Measurements from ENCODE around the gene OSBPL10.

The OSBPL10 gene

DNA sequence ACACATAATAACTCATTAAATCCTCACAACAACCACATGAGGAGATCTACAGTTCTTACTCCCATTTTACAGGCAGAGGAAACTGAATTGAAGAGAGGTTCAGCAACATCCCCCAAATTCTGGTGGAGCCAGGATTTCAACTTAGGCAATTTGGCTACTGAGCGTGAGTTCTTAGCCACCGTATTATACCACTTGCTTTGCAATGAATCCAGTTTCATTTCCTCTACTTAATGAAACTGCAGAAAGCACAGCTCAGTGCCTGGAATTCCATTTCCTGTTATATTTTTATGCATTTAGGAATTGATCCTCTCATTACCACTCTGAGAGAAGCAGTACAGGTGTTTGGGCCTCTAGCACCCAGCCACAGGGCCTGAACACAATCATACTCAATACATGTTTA lies 4.8 kb upstream of the OSBPL10 start:
- no peak for DNase-seq

DNA sequence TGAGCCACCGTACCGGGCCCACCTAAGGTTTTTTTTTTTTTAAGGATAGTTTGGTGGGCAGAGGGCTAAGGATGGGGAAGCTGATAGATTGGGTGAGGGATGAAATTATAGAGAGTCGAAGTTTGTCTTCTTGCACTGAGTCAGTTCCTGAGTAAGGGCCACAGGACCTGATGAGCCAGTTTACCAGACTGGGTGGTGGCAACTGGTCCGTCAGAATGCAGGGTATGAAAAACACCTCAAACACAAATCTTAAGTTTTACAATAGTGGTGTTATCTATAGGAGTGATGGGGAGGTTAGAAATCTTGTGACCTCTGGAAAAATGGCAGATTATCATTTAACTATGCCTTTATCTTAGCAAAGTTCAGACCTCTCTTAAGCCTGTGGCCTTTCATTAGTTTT lies 3.3 kb upstream of the OSBPL10 start:
- DNase-seq = no peak

DNA sequence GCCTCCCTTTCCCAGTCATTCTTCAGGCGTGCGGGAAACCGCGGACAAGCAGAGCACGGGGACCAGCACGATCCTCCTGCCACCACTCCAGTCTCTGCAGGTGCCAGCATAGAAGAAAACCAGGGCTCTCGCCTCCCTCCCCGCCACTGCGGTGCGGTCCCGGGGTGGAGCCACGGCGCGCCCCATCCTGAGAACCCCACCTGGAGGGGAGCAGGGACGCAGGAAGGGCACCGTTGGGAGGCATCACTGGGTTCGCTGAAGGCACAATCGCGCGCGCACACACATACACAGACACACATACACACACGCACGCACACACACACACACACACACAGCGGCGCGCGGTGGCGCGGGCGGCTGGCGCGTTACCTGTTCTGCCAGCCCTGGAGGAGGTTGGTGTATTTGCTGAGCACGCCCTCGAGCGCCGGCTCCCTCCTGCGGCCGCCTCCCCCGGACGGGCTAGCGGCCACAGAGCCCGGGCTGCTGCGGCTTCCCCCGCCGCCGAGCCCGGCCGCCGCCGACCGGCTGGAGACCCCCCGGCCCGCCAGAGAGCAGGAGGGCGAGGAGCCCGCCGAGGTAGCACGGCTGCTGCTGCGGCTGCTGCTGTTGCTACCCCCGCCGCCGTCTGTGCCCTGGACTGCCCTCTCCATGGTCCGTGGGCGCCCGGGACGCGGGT lies 394 bp downstream of the OSBPL10 start:
- DNase-seq = peak; percentile 49

DNA sequence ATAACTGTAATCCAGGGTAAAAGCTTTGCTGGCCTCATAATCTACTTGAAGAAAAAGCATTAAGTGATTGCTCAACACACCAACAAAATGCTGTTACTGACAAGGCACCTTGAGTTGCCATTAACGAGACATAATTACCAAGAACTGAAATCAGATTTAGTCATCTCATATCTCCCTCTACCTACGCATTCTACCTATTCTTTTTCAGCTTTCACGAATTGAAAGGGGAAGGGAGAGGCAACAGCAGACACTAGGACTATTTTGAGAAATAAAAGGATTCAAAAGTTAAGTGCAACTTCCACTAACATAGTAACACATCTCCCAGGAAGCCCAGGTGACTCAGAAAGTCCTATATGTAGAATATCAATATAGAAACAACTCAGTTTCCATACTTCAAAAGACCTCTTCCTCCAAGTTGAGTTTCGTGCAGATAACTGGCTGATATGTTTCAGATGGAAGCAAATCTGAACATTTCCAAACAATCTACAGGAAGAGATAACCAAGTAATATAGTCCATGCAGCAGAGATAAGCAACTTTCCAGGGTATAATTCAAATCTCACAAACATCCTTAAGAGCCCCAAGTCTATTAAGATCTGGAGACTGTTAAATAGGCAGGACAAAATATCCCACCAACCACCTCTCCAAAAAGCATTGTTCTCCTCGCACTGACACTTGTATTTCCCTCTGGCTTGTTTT lies 1.9 kb downstream of the OSBPL10 start:
- DNase-seq = no peak

DNA sequence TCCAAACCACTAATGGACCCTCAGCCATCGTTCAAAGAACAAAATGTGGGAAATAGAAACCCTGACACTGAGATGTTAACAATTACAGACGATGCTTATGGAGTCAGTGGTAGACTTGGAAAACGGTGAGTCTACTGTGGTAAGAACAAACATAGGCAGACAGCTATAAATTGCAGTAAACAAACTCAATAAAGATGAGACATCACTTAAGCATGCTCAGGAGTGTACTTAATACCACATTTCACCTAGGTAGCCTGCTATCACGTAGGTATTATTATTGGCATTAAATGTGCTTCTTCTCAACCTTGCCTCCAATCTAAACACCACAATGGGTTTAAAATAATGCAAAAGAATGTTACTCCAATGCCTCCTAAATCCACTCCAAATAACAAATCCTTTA lies 2.5 kb downstream of the OSBPL10 start:
- no peak for DNase-seq

DNA sequence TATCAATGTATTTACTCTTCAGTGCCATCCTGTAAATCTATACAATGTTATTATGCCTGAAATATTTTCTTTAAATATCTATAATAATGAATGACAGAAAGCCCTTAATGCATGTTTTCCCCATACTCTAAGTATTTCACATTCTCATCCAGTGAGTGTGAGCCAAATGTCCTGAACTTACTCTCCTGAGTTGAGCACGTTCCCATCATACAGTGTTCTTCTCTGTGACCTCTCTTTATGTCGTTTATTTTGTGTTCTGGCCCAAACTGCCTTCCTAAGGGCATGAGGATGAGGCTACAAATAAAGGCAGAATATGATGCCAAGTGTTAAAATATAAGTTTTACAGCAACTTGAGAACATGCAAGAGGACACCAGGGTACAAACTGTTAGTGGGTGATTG lies 3.3 kb downstream of the OSBPL10 start:
- DNase-seq = no peak

DNA sequence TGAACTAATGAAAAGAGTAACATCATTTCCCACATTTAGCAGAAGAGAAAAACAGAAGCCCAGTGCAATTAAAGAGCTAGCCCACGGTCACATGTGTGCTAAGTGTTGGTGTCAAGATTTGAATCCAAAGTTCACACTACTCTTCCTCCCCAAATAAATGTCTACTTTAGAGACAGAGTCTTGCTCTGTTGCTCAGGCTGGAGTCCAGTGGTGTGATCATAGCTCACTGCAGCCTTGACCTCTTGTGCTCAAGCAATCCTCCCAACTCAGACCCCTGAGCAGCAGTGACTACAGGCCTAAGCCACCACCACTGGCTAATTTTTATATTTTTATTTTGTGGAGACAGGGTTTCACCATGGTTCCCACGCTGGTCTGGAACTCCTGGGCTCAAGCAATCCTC lies 4.8 kb downstream of the OSBPL10 start:
- no peak for DNase-seq

DNA sequence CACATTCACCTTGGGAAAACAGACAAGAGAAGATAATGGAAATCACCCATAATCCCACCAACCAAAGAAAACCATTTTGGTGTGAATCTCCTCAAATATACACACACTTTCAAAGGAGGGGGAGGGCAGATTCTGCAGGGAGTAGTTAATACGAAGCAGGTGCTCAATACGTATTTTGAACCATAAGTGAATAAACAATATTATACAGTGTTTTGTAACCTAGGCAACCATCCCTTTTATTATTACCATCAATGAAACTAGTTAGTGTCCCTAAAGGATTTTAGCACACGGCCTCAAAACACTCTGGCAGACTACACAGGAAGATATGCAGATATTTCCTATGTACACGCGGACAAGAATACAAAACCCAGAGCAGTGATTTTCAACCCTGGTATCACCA lies 6.1 kb downstream of the OSBPL10 start:
- DNase-seq = no peak

DNA sequence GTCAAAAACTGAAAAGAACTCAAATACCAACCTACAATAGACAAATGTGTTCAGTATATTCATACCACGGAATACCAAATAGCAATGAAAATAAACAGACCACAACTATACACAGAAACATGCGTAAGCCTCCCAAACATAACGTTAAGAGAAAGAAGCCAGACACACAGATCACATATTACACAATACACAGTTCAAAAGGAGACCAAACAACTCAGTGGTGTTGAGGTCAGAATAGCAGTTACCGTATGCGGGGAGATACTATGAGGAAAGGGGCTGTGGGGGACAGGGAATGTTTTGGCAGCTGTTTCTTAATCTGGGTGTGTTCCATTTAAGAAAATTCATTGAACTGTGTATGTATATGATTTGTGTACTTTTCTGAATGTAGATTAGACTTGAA lies 6.6 kb downstream of the OSBPL10 start:
- no peak for DNase-seq

DNA sequence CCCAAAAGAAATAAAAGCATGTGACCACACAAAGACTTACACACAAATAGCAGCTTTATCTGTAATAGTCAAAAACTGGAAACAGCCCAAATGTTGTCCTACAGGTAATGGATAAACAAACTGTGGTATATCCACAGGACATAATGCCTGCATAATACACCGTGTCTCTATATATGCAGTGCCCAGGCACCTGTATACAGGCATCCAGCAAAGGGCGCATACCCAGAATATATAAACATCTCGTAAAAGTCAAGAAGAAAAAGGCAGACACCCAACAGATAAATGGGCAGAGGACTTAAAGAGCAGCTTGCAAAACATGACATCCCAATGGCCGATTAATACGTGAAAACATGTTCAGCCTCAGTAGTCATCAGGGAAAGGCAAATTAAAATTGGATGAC lies 7.2 kb downstream of the OSBPL10 start:
- DNase-seq = no peak

DNA sequence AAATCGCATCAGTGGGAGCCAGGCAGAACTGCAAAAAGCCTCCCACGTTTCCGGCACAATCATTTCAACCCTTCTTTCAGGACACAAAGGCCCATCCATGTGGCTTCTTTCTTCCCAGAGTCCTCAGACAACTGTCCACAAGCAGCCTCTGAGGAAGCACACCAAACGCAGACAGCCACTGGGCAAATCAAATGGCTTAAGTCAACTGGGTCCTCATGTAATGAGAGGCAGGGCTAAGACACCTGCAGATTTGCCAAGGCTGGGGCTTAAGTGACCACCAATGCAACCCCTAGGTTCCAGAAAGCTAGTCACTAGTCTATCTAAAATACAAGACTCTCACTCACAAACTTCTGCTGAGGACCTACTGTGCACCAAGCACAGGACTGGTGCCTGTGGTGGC lies 8.0 kb downstream of the OSBPL10 start:
- no peak for DNase-seq

DNA sequence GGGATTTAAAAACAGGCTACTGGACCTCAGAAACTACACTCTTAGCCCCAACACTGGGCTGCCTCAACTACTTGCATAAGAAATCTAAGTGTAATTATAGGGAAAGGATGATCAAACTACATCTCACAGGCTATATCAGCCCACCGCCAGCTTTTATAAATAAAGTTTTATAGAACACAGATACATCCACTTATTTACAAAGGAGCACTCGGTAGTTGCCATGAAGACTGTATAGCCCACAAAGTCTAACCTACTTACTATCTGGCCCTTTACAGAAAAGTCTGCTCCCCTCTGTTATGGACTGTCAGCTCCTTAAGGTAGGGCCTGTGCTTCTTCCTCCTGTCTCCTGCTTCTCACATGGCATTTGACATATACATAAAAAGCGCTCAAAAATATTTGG lies 9.5 kb downstream of the OSBPL10 start:
- DNase-seq = no peak

DNA sequence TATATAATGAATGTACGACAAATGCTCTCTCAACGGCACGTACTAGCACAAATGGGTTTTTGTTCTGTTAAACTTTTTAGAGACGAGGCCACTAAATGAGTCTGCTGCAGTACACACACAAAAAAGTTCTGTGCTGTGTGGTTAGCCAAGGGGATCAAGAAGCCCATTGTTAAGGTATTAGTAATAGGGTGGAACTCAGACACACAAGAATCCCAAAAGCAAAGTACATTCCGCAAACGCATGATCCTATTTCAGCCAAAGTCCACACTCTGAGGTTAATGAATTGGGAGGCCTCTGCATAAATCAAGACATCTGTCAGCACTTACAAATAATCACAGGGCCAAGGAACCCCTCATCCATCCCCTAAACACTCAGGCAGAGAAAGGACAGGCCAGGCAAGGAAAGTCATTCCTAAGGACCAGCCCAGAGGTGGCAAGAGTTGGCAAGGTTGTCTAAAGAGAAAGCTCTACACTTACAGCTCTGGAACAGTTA lies 12.1 kb downstream of the OSBPL10 start:
- no peak for DNase-seq

DNA sequence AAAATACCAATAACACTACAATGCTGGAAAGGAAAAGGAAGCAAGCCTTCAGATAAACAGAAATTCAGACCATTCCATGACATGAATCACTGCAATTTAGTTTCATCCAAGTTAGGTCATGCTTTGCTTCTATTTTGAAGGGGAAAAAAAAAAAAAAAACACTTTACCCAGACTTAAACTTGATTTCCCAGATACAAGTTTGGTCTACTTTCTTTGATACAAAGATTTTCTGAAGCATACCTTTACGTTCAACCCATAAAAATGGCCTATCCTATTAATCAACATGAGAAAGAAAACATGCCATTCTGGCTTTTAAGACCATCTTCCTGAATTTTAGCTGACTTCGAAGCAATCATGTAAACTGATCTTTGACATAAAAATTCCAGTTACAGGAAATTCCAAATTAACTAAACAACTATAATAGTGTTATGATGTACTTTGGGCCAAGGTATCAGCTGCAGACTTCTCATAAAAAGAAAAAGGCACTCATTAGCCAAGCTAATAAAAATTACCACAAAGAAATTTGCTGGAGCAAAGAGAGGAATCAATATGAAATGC lies 12.6 kb downstream of the OSBPL10 start:
- no peak for DNase-seq

DNA sequence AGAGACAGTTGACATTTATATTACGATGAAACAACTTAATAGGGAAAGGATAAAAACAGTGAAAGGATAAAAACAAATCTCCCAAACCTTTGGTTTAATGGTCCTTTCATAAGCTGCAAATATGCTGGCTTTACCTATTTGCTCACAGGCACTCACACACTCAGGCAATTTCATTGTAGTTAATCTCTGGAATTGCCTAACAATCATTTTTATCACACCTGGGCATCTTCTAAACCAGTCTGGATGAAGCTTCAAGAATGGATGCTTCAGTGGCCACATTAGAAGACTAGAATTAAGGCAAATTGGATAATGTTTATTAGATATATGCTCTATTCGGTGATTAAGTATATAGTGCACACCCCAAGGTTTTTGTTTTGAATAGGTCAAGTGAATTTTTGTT lies 13.5 kb downstream of the OSBPL10 start:
- DNase-seq = no peak

DNA sequence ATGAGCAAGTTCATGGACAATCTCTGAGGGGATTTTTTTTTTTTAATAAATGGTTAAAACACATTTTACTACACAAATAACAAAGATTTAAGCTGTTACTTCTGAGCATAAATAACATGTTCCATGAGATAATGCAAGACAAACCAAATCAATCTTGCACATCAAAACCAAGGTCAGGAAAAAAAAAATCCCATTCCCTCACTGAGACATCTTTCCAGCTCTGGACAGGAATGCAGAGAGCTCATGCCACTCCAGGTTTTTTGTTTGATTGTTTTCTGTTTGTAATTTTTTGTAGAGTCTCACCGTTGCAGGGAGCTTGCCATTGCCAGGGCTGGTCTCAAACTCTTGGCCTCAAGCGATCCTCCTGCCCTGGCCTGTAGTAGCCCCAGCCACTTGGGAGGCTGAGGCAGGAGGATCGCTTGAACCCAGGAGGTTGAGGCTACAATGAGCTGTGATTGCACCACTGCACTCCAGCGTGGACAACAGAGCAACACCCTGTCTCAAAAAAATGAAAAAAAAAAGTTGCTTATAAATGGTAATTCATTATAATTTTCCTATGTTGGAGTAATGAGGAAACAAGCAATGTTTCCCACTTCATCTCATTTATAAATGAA lies 14.0 kb downstream of the OSBPL10 start:
- DNase-seq = no peak

DNA sequence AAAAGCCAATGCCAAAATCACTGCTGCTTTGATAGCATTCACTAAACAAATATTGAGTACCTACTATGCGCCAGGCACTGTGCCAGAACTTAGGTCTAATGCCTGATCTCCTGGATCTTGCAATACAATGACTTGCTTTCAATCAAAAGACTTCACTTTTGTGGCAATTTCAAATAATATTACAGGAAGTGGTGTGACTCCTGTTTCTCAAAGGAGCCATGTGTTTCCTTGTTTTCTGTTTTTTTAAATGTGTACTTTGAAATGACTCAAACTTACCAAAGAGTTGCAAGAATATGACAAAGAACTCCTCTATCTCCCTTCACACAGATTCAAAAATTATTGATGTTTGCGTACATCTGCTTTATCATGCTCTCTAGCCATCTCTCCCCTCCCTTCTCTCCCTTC lies 18.3 kb downstream of the OSBPL10 start:
- DNase-seq = no peak

DNA sequence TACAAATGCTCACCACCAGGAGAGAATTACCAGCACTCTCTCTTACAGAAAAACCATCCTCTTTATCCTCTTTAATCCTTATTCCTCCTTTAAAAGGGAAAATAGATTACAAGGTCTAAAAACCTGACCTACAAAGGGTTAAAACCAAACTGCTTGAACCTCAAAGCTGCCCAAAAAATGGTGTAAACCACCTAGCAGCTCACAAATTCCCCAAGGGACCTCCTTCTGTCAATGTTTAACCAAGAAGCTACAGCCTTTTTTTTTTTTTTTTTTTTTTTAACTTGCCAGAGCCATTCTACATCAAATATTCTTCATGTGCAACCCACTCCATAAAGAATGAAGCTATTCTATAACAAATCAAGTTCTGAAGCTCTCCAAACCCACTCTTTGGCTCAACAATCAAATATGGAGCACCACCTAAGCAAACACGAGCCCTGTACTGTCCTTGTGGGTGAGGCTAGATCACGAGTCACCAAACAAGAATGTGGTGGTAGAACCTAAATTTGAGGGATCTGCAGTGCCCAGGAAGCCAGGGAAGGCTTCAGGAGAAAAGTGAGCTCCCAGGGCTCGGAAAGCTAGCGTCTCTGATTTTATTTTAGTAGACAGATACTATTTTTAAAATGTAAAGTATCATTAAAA lies 20.1 kb downstream of the OSBPL10 start:
- no peak for DNase-seq

DNA sequence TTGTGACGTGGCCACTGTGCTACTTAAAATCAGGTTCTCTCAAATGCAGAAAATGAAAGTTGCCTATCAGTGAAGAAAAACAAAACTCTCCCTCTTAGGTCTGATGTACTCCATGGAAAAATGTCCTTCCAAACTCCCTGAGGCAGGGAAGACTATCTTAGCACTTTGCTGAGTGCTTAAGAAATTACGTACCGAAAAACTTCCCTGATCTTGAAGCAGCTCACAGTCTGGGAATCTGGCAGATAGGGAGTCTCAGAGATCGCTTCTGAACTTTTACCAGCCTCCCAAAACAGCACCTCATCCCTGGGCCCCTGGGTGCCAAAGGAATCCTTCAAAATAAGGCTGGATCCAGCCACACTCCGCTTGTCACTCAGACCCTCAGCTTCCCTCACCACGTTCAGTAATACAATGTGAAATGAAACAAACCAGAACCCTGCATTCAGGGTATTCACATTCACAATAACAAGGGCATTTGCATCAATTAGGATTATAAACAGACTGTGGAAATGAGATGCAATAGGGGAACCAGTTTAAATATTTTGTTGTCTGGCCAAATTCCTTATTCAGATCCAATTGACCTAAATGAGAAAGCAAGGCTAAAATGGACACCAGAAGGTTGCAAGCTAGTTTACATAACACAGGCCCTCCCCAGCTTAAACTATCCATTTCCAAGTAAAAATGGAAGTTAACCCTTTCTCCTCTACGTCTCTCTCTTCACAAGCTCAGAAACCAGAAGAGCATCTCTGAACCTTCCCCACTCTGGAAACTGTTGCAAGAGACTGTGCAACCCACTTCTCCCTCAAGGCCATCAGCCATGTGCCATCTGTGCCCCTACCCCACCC lies 20.9 kb downstream of the OSBPL10 start:
- no peak for DNase-seq

DNA sequence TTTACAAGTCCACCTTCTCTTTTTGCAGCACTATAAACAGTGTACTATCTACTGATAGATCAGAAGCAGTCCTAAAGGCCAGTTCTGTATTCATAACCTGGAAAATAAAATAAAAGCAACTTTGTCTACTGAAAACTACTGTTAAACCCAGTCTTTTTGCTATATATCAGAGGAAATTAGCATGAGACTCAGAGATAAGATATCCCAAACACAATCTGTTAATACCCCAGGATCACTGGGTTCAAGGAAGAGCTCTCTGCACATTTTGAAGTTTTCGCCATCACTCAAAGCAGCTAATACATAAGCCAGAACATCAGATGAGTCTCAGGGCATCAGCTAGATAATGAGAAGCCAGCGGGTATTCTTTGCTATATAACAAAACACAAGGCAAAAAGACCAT lies 21.8 kb downstream of the OSBPL10 start:
- no peak for DNase-seq

DNA sequence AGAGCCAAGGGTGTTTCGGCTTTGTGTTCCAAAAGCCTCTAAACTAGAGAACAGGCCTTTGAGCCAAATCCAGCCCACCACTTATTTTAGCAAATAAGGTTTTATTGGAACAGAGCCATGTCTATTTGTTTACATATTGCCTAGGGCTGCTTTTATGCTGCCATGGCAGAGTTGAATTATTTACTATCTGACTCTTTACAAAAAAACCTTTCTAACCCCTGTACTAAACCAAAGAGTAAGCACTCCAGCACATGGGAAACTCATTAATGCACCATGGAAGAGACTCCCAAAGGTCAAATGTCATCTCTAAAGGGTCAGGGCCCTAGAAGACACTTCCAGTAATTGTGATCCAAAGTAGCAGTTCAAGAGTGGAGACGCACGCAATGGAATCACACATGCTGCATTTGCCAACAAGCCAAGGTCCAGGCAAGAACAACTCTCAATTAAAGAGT lies 22.3 kb downstream of the OSBPL10 start:
- DNase-seq = no peak

DNA sequence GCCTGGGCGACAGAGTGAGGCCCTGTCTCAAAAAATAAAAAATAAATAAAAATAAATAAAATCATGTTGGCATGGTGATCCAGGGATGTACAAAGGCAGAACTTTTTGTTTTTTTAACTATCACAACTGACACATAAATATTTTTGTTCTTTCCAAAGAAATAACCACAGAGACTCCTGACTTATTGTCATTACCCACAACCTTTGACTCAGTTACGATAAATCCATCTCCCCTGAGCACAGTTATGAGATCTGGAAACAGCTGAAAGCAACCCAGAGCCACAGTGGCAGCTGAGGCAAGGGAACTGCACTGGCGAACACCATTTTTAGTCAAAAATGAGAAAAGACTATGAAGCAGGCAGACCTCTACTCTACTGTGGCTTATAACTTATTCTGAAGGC lies 24.0 kb downstream of the OSBPL10 start:
- no peak for DNase-seq

DNA sequence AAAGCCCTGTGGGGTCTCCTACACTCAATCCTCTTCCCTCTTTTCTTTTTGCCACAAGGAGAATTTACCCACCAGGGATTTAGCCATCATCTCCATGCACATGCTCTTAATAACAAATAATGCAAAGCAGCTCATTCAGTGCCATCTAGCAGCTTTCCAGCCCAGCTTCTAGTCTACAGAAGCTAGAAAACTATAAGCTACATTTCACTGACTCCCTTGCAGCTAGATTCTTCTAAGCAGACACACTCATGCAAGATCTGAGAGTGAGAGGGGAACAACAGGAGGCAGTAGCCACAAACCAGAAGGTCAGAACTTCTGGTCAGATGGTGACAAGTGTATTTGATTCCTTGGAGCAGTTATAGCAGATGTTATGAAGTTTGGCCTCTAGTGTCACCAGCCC lies 25.5 kb downstream of the OSBPL10 start:
- DNase-seq = no peak

All from activated naive CD4-positive, alpha-beta T cell treated with Interleukin-2 at 50 U/mL for 16 hours (primary cell).